Measurements from ENCODE around the gene CDHR1.

DNA sequence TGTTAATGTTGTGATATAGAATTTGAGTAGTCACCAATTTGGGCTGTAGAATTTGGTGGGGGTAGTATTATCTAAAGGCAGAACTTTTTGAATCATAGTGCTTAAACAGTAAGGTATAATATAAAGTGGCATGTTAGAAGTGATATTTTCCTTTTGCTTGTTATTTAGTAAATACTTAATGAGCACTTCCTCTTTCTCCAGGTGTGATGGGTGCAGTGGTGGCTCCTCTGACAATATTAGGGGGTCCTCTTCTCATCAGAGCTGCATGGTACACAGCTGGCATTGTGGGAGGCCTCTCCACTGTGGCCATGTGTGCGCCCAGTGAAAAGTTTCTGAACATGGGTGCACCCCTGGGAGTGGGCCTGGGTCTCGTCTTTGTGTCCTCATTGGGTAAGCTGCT, 44.5 kb upstream of the CDHR1 start:
- TF ChIP-seq, protein P1, sequence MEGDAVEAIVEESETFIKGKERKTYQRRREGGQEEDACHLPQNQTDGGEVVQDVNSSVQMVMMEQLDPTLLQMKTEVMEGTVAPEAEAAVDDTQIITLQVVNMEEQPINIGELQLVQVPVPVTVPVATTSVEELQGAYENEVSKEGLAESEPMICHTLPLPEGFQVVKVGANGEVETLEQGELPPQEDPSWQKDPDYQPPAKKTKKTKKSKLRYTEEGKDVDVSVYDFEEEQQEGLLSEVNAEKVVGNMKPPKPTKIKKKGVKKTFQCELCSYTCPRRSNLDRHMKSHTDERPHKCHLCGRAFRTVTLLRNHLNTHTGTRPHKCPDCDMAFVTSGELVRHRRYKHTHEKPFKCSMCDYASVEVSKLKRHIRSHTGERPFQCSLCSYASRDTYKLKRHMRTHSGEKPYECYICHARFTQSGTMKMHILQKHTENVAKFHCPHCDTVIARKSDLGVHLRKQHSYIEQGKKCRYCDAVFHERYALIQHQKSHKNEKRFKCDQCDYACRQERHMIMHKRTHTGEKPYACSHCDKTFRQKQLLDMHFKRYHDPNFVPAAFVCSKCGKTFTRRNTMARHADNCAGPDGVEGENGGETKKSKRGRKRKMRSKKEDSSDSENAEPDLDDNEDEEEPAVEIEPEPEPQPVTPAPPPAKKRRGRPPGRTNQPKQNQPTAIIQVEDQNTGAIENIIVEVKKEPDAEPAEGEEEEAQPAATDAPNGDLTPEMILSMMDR (IDR thresholded peaks at IDR 0.05; ENCODE audit: low read depth, low read length, missing input control) = no peak
- TF ChIP-seq, protein P2, sequence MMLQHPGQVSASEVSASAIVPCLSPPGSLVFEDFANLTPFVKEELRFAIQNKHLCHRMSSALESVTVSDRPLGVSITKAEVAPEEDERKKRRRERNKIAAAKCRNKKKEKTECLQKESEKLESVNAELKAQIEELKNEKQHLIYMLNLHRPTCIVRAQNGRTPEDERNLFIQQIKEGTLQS (IDR thresholded peaks at IDR 0.05) = no peak

Data from liver (tissue), 3 donors.